Hematopoietic multipotent progenitor cell treated with erythropoietin and hydrocortisone succinate and interleukin-3 and kit ligand, for 8 days (in vitro differentiated cells): ENCODE measurements around the gene INSIG2.
A peak's percentile ranks its signal among the peaks of the same experiment; 100 is the strongest.

Experiments used
- DNase-seq: peaks from one replicate; pipeline ENCODE4 v3.0.0-alpha.2; 2015

Gene INSIG2

DNA sequence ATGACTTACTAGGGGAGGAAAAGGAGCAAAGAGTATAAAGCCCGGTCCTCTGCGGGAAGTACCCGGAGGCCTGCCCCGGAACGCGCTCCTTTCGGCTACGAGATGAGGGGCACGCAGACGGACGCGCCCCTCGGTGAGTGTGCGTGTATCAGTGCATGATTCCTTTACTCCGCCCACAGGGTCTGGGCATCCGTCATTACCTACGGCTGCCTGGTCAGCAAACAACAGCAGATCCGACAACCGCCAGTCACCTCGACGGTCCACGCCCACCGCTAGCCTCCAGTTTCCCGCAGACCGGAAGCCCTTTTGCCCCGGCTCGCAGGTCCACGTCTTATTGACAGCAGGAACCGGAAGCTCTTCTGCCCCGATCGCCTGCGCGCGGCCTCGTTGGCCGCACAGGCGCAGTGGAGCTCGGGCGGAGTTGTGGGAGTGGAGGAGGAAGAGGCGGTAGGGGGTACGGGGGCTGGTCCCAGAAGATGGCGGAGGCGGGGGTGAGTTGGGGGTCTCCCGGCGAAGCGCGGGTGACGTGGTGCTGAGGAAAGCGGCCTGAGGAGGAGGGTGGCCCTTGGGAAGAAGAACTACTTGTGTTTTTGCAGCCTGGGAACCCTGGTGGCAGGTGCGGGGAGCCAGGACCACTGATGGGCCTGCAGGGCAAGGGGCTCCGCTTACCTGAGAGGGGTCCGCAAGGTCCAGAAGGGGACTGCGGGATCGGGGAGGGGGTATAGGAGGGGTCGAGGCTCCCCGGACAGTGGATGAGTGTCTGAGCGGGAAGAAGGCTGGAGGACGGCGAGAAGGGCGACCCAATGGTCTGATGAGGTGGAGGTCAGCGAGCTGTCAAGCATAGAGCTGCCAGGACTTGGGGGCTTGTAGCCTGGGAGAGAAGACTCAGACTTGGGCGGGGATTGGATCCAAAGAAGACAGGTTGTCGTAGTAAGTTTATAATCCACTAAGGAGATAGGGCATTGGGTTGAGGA is at the start of gene INSIG2:
TSS of gene INSIG2 (plus strand) at position 421 of the 974 bp plus-strand sequence. CDS start 8,086 bp downstream, outside the sequence.
- peak; percentile 96 for DNase-seq

DNA sequence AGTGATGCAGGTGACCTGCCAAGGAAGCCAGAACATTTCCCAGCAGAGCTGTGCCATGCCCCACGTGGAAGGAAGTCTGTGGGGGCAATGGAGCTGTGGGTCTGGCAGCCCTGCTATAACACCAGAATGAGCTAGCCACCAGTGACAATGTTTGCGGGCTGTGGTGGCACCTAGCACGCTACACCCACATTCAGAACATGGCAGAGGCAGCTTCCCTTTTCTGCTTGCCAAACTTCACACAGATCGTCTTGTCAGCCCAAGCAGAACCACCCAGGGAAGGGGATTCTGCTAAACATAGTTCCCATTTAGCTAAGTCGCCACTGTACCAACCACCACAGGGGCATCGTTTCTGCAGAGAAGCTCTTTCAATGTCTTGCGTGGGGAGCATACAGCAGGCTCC is 47.4 kb upstream of the INSIG2 start:
- no peak for DNase-seq

DNA sequence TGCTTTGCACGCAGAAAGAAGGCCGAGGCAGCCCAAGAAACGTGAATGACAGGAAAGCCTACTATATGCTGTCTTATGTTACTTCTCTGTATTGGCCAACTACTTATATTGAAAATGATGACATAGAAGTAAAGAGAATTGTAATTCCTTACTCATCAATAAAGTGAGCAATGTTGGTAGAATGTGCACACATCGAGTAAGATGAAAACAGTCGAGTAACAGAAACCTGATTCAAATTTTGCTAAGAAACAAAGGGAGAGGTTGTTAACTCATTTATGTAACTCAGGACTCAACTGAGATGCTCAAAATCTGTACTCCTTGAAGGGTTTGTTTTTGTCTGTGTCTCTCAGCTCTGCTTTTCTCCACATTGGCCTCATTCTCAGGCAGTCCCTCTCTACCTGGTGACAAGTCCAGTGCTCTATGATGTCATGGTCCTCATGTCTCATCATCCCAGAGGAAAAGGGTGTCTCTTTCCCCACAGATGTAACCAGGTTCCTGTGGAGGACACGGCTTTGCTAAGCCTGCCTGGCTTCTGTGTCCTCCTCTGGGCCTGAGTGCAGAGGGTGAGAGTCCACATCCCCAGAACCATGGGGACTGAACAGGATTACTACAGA is 44.1 kb upstream of the INSIG2 start:
- DNase-seq: no peak

DNA sequence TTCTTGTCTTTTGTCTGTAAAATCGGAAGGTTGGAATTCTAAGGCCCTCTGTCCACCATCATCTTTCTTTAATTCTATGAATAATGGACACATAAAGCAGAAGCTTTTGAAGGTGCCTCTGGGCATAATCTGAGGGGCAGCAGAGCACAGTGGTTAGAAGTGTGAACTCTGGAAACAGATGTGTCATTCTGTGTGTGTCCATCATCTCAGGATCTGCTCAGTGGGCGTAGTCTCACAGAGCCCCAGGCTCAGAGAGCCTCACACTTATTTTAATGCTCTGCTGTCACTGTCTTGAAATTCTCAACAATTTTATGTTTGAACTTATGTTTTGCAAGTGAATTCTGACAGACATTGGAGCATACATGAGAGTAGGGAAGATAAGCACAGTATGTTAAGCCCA is 43.4 kb upstream of the INSIG2 start:
- DNase-seq: no peak

DNA sequence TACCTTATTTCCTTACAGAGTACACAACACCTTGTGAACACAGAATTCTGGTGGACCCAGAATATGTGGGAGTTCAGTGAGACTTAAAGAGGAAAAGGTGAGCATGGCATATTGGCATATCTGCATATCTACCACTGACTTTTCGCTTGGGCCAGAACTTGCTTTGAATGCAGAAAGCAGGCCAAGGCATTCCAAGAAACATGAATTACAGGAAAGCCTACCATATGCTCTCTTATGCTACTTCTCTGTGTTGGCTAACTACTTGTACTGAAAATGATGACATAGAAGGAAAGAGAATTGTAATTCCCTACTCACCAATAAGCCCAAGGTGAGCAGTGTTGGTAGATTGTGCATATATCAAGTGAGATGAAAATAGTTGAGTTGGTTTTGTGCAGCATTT is 43.0 kb upstream of the INSIG2 start:
- no peak for DNase-seq

DNA sequence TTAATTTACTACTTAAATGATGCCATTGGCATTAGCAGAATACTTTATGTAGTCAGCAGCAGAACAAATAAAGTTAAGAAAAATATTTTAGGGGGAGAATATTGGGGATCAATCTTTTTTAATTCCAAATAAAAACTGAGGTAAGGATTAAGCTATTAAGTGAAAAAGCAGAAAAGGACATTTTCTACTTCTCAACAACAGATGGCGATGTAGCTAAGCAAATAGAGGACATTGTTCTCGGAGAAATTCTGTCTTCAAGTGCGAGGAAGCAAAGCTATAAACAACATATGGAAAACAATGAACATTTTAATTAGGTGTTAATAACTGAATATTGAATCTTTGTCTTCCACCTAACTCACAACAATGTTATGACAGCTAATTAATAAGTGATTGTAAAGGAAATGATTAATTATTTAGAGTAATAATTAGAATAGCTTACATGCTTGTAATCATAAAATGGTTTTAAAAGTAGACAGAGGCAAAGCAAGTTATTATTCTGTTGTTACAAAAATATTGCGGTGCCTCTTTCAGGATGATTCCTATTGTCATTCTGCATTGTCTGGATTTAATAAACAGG is 41.5 kb upstream of the INSIG2 start:
- DNase-seq: peak; percentile 45

DNA sequence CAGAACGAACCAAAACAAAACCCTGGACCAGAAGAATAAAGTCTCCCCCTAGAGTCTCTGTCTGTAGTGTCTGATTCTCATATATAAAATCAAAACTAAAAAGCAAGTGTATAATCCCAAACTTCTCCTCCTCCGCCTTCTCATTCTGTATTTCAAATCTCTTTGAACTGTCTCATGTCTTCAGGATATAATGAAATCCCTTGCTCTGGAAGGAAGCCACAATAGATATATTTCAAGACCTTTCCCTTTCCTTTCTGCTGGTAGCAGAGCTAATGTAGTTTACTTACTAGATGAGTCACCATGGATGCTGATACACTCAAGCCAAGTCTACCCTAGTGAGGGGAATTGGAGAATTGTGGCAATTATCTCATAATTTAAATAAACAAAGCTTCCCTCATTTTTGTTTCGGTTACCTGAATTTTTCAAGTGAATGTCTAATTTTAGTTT is 40.9 kb upstream of the INSIG2 start:
- DNase-seq: no peak

DNA sequence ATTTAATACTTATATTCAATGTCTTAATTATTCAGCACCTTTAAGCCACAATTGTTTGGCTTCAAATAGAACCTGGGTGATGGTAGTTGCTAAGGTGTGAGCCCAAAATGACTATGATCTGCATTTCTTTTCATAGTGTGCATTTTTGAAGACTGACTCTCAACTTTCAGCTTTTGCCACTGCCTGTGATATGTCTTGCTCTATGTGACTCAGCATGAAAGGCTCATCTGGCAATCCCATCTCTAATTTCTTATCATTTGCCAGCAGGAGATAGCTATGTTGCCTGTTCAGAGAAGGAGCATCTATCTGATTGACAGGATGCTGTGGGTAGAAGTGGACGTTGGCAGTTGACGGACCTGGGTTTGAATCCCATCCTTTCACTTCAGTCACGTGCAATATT is 39.9 kb upstream of the INSIG2 start:
- DNase-seq: no peak

DNA sequence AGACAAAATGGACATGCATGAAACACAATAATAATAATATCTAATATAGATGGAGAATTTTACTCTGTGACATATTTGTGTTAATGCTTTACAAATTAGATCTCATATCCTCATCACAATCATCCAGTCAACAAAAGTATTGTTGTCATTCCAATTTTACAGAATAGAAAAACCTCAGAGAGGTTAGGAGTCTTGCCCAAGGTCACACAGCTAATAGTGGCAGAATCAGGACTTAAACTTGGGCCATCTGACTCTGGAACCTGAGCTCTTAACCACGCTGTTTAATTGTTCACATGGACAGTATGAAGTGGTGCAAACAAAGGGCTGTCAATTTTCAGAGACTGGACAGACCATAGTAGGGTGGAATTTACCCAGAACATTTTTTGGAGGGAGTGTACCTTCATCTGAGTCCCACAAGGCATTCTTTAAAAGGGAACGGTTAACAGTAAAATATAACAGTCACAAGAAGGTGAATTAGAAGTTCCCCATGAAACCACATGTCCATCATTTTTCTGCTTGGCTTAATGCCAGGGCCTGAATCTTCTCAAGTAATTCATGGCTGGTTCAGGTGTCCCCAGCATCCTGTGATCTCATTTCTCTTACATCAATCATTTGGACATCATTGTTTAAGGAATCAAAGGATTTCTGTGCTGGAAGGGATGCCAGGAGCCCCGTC is 39.0 kb upstream of the INSIG2 start:
- DNase-seq: no peak

DNA sequence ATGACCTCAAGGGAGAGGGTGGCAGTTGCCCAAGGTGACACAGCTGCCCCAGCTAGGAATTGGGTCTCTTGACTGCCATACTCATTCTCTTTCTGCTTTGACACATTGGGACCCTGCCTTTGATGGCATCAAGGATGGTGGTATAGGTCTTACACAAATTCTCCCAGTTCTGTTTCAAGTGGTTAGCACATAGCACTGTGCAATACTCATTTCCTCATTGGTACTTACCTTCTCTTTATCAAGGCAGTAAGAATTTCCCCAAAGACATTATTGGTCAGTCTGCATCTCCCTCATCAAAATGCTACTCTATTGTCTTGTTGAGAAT is 38.5 kb upstream of the INSIG2 start:
- no peak for DNase-seq

DNA sequence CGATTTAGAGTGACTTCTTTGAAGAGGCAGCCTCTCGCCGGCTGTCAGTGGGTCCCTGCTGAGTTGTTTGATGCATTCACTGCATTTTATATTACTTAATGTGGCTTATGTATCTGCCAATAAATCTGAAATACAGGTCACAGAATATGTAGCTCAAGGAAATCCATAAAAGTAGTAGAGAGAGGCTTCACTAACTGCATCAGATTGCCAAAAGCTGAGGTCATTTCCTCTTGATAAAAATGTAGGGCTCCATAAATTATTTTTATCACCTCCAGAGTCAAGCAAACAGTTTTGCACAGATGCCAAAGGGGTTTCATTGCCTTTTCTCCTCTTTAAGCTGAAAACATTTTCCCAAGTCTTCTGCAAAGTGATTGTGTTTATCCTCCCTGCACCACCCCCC is 37.9 kb upstream of the INSIG2 start:
- no peak for DNase-seq

DNA sequence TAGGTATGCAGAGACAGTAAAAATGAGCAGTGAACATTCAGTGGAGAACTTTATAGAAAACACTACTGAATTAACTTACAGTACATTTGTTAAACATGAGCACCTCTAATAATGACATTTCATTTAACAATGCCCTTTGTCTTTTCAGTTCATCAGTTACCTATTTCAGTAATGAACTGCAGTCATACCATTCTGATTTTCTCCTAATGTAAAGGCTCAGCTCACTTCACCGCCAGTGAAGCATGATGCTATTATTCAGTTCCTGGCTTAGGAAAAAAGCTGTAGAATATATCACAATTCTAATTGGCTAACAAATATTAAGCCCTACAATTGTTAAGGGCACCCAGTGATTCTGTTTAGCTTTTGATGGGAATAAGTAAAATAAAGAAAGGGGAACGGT is 37.3 kb upstream of the INSIG2 start:
- DNase-seq: no peak

DNA sequence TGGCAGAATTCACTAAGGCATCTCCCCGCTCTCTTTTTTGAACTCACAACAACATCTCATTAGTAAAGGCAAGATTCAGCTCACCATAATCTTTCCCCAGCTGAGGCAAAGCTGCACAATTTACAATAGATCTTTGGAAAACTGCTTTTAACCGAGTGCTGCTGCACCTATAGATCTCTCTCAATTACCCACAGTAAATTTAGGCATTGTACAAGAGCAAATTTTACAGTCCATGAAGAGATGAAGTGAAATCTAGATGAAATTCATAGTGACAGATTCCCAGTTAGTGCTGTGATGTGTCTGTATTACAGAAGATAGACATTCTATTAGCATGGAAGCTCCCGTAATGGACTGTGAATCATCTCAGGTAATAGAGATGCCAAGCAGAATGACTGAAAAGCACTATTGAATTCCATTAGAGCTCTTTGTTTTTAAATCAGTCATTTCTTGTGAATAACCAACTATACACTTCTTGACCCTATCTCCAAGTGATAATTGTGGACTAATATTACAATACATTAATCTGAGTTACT is 36.4 kb upstream of the INSIG2 start:
- no peak for DNase-seq

DNA sequence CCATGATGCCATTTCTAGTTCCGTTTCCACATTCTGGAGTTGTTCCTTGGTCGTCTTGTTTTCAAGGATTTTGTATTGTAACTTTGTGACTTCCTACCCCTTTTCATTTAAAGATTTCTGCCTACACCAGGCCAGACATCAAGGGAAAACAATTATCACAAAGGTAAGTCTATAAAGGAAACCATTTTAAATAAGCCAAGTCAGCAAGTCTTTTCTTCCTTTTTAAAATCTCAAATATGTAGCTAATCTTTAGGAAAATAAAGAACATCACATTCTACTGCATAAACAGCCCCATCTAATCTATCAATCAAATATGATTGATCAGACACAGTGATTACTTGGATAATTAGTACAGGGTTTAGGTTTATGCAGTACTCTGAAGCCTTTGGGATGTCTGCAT is 35.8 kb upstream of the INSIG2 start:
- DNase-seq: no peak

DNA sequence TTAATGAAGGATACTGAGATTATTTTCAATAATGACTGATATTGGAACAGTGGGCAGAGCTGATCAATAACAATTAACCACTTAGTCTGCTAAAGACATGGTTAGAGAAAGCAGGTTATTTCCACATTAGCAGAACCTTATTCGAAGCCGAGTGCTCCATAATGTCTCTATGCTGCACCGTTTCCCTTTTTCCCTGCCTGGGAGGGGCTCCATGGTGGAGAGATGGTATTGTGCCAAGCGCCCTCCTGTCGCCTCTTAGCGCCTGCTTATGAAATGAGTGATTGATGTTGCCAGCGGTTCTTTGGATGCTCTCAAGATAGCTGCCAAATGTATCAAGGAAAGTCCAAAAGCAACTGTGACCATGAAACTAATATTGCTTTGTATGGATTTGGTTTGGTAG is 34.6 kb upstream of the INSIG2 start:
- DNase-seq: no peak

DNA sequence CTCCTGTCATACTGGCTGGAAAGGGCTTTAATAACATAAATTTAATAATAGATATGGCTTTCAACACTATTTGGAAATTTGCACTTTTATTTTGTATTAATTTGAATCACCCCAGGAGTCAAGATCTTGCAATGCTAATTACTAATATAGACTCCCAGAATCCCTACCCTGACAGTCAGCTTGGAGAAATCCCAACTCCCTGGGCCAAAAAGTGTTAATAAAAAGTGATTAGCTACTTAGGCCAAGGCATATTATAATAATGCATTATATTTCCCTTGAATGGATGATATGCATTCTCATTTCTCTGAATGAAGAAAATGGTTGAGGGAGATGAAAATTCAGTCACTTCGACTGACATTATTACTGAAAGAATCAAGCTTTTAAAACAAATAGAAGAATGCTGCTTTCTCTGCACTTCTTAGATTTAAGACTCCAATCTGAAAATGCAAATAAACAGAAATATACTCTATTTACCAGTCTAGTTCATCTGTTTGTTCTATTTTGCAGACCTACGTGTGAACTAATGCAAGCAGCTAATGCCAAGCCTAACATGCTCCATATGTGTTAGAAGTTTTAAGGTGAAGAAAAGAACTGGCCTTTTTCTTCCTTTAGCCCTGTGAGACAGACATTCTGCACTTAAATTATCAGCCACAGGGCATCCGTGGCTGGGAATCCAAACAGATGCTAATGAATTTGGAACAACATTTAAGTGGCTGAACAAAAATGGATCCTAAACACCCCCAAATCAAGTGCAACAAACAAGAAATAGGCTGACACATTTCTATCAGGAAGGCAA is 33.9 kb upstream of the INSIG2 start:
- DNase-seq: no peak

DNA sequence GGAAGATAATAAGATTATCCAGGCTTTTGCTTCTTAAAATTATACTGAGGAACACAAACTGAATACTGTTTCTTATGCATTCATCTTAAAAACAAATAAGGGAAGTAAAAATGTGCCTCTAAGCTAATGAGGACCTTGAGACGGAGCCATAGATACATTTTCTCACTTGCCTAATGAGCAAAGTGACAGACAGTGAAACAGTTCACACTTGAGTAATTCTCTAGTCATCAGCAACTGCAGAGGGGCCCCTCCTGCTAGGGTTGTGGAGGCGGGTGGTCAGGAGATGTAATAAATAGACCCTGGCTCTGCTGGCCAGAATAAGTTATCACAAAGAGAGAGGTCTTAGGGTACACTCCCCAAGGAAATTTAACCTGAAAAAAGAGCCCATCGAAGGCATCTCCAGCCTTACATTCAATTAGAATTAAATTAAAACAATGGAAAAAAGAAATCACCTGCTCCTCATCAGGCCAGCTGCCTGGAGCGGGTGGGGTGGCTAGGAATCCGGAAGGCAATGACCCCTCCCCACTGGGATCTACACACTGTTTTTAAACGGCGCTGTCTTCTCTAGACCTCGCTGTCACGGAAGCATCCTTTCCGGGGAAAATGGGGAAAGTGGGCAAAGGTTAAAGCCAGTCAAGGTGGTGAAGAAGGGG is 32.6 kb upstream of the INSIG2 start:
- no peak for DNase-seq

DNA sequence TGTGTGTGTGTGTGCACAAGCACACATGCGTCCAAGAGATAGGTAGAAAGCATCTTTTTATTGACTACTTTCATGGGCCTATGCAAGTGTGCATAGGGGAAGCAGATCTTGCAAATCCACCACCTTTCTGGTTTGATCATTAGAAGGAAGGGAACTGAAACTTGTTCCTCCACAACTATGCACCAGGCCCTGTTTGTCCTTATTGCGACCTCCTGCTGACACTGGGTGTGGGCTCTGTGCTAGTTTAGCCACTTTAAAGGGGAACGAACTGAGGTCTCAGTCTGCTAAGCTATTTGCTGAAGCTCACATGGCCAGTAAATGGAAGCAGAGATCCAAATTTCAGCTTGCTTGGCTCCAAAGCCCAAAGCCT is 32.1 kb upstream of the INSIG2 start:
- no peak for DNase-seq

DNA sequence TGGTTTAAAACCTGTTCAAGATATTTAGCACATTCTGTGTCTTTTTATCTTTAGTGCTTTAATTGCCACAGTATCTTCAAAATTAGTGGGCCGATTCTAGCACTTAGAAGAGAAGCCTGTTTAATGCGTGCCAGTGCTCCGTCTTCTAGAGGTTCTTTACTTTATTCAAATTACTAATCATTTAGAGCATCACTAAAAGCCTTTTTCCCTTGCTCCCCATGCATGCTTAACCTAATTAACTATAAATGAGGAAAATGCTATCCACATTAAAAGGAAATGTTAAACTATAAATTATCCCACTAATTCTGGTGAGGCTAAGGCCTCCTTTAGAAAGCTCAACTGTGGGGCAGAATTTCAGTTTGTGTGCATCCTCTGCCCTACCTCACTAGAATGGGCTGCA is 31.5 kb upstream of the INSIG2 start:
- DNase-seq: no peak

DNA sequence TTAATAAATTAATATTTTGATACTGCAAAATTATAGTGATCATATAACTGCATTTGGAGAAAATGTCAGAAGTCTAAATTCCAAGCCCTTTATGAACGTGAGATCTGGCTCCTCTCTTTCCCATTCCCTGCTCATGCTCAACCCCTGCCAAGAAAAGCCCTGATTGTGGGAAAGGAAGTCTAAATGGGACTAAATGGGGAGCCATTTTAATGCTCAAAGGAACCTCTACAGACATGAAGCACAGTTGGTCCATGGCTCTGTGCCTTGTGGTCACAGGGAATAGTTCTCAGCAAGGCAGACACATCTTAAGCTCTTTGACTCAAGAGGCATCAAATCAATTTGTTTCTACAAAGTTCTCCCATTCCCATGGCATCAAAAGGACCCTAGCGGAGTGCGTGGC is 29.3 kb upstream of the INSIG2 start:
- no peak for DNase-seq

DNA sequence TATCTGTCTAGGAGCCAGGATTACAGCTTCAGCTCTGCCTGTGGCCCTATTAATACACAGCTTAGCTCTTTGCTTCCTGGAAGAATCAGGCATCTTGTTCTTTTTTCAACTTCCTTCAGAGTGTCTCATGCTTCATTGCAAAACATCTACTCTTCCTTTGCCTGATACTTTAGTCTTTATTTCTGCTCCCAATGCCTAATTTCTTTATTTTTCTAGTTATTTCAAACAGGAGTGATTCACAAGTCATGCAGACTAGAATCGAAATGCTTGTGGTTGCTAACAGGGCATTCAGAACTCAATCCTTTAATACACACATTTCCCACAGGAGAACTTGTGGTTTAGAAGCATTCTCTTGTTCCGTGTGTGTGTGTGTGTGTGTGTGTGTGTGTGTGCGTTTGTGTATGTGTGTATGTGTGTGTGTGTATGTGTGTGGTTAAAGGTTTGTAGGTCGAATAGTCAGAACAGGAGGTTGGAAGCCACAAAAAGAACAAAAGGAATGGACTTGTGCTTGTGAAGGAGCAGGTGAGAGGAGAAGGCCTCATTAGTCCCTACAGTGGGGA is 28.3 kb upstream of the INSIG2 start:
- no peak for DNase-seq
